ENCODE results near the gene XRCC1. TPM values are rescaled to one million over a fixed set of nuclear protein-coding genes. Genes with fewer than 3 reads are reported as not detected.

The XRCC1 gene
- total and polyA plus RNA-seq, 9 of the 15 experiments (the other 6 are each of a cell fraction or from before 2014, with no cell fraction given) = 1.5 to 36.9 (median 24.9) TPM

DNA sequence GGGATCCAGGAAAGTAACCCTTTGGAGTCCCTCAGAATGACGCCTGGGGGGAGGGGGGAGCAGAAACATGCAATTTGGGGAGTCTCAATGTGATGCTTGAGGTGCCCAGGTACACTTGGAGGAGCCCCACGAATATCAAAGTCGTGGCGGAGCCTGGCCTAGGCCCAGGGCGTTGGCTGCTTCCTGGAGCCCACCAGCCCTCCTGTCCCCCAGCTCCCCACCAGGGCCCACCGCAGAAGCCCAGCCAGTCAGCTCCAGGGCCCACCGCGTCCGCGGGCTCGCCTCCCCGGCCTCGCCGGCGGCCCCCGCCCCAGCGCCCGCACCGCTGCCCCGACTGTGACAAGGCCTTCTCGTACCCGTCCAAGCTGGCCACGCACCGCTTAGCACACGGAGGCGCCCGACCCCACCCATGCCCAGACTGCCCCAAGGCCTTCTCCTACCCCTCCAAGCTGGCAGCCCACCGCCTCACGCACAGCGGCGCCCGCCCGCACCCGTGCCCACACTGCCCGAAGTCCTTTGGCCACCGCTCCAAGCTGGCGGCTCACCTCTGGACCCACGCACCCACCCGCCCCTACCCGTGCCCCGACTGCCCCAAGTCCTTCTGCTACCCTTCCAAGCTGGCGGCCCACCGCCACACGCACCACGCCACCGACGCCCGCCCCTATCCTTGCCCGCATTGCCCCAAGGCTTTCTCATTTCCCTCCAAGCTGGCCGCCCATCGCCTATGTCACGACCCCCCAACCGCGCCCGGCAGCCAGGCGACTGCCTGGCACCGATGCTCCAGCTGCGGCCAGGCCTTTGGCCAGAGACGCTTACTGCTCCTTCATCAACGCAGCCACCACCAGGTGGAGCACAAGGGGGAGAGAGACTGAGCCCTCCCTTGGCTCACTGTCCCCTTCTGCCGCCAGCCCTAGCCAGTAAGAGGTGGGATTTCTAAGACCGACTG, 40.2 kb downstream of the XRCC1 start:
- Histone ChIP-seq H3K9me3 (replicated peaks; ENCODE audit: control insufficient read depth, insufficient read depth, low read depth, low read length) (peaks cover 1% of the 10 kb centered on the region; the same call in 1 of the 2 replicates), H3K27ac (ENCODE audit: extremely low read depth, low read depth, low read length) (no peak overlapping the region), H3K9me1 (ENCODE audit: control insufficient read depth, insufficient read depth, low read length) (no peaks in the 10 kb centered on the region), H3K4me3 (no peak overlapping the region), H3K9ac (ENCODE audit: insufficient read depth in 1 of 2, low read depth in 2 of 2, low read length in 2 of 2) (peak overlapping the region in 1 of 2 experiments; percentile 50; a peak in 1 of 4 replicates), H3K4me1 (replicated peaks in 1 of 2; ENCODE audit: control insufficient read depth in 2 of 2, insufficient read depth in 2 of 2, low read length in 2 of 2) (peaks cover 5 to 32% of the 10 kb centered on the region in 2 experiments), H2AFZ (ENCODE audit: low read depth, low read length) (no peak overlapping the region), H3K27me3 (ENCODE audit: control insufficient read depth in 2 of 2, insufficient read depth in 2 of 2, low read length in 2 of 2) (no peaks in the 10 kb centered on the region), H3K4me2 (ENCODE audit: insufficient read depth, low read length) (no peak overlapping the region), H3K79me2 (ENCODE audit: control insufficient read depth, insufficient read depth, low read length) (no peaks in the 10 kb centered on the region), H3K36me3 (ENCODE audit: control insufficient read depth, insufficient read depth, low read length) (peaks cover 18% of the 10 kb centered on the region; the same call in 2 of the 3 replicates), H4K20me1 (replicated peaks; ENCODE audit: control insufficient read depth, insufficient read depth, low read length) (no peaks in the 10 kb centered on the region; the same call in 1 of the 2 replicates)
- POLR2A ChIA-PET = interaction anchor here (0.5 to 1.2 kb wide), 5 partner anchors 7 to 53 kb away, joined by 3 to 5 read pairs (median 3); no protein-coding TSS in a partner anchor
- in situ Hi-C loops (cut with MboI) (no loop called here), intact Hi-C loops (cut with micrococcal nuclease) (loop anchor here (10.0 kb wide), 1 partner anchor 130 kb away; no protein-coding TSS in a partner anchor)
- FAIRE-seq (no peak), ATAC-seq (no peak), DNase-seq (ENCODE audit: extremely low read depth in 1 of 4, low spot score in 3 of 4) (peak in 3 of 4 experiments; percentile 33 to 54 (median 40))
- BruUV-seq (replicated peaks) = no TSS peak
- CTCF ChIA-PET (ENCODE audit: low intra/inter-chr PET ratio) = no interaction called here
- WGBS (ENCODE audit: insufficient coverage, low coverage, missing lambda C conversion rate) = 83% methylated on average over 31 of the region's 62 CpGs
- TF ChIP-seq RBFOX2 (IDR thresholded peaks at IDR 0.05; ENCODE audit: low read depth, low read length) (no peak), SMC3 (conservative IDR thresholded peaks at IDR 0.05; ENCODE audit: insufficient read depth, low read depth, low read length) (peak; percentile 49; the same call in 1 of the 2 replicates), ATF1 (CRISPR knock-in tag; IDR thresholded peaks at IDR 0.05) (no peak), ATF1 (tag; IDR thresholded peaks at IDR 0.05) (no peak), POLR2AphosphoS2 (IDR thresholded peaks at IDR 0.05; ENCODE audit: low read length) (no peak), LCOR (CRISPR knock-in tag; IDR thresholded peaks at IDR 0.05) (no peak), MYBL2 (IDR thresholded peaks at IDR 0.05; ENCODE audit: low read depth) (no peak), MYBL2 (CRISPR knock-in tag; IDR thresholded peaks at IDR 0.05; ENCODE audit: borderline replicate concordance) (no peak), TEAD4 (IDR thresholded peaks at IDR 0.05; ENCODE audit: low read length) (no peak), TEAD4 (CRISPR knock-in tag; IDR thresholded peaks at IDR 0.05; ENCODE audit: borderline replicate concordance) (no peak), PURB (CRISPR knock-in tag; IDR thresholded peaks at IDR 0.05; ENCODE audit: low read depth) (no peak), THRAP3 (IDR thresholded peaks at IDR 0.05; ENCODE audit: borderline replicate concordance) (no peak), POLR2B (IDR thresholded peaks at IDR 0.05; ENCODE audit: low read depth, partially characterized antibody) (no peak), KAT2B (IDR thresholded peaks at IDR 0.05; ENCODE audit: low read depth, low read length) (no peak), NCOA2 (IDR thresholded peaks at IDR 0.05; ENCODE audit: partially characterized antibody in 2 of 2) (no peak), ILK (tag; IDR thresholded peaks at IDR 0.05; ENCODE audit: borderline replicate concordance, low read depth) (no peak), PTRF (tag; IDR thresholded peaks at IDR 0.05) (no peak)
- TF ChIP-seq, protein P1, sequence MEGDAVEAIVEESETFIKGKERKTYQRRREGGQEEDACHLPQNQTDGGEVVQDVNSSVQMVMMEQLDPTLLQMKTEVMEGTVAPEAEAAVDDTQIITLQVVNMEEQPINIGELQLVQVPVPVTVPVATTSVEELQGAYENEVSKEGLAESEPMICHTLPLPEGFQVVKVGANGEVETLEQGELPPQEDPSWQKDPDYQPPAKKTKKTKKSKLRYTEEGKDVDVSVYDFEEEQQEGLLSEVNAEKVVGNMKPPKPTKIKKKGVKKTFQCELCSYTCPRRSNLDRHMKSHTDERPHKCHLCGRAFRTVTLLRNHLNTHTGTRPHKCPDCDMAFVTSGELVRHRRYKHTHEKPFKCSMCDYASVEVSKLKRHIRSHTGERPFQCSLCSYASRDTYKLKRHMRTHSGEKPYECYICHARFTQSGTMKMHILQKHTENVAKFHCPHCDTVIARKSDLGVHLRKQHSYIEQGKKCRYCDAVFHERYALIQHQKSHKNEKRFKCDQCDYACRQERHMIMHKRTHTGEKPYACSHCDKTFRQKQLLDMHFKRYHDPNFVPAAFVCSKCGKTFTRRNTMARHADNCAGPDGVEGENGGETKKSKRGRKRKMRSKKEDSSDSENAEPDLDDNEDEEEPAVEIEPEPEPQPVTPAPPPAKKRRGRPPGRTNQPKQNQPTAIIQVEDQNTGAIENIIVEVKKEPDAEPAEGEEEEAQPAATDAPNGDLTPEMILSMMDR (IDR thresholded peaks at IDR 0.05 in 2 of 3, conservative IDR thresholded peaks at IDR 0.05 in 1 of 3; ENCODE audit: insufficient read depth in 2 of 3, low read depth in 1 of 3, low read length in 3 of 3) = peak; percentile 54 to 56 (median 55)
- TF ChIP-seq, protein P2, sequence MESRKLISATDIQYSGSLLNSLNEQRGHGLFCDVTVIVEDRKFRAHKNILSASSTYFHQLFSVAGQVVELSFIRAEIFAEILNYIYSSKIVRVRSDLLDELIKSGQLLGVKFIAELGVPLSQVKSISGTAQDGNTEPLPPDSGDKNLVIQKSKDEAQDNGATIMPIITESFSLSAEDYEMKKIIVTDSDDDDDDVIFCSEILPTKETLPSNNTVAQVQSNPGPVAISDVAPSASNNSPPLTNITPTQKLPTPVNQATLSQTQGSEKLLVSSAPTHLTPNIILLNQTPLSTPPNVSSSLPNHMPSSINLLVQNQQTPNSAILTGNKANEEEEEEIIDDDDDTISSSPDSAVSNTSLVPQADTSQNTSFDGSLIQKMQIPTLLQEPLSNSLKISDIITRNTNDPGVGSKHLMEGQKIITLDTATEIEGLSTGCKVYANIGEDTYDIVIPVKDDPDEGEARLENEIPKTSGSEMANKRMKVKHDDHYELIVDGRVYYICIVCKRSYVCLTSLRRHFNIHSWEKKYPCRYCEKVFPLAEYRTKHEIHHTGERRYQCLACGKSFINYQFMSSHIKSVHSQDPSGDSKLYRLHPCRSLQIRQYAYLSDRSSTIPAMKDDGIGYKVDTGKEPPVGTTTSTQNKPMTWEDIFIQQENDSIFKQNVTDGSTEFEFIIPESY (CRISPR knock-in tag; IDR thresholded peaks at IDR 0.05) = peak; percentile 65
